Upper lobe of left lung (tissue), 4 donors: ENCODE results near the gene BCAT1.

ENCODE experiments used
- CTCF ChIP-seq, 6 experiments: fragments of 450-650 bp in 4 of 6; fragments of 200-600 bp in 2 of 6; sonication (generic) in 2 of 6; IDR thresholded peaks; one replicate each; pipeline ENCODE4 v1.5.1; 2016 to 2019; ENCODE audit warnings: antibody characterized with exemption in 6 of 6
- EP300 ChIP-seq, 4 donors: sonication (generic); formaldehyde crosslinking; IDR thresholded peaks; one replicate each; pipeline ENCODE4 v1.5.1; 2017; ENCODE audit warnings: antibody characterized with exemption in 4 of 4, control low read depth in 2 of 4
- POLR2A ChIP-seq, 4 donors: fragments of 450-650 bp; IDR thresholded peaks; one replicate each; pipeline ENCODE4 v1.5.1; 2016 to 2017; ENCODE audit warnings: antibody characterized with exemption in 4 of 4, mild to moderate bottlenecking in 2 of 4
- POLR2AphosphoS5 ChIP-seq, 2 donors: sonication (generic); formaldehyde crosslinking; IDR thresholded peaks; one replicate each; pipeline ENCODE4 v1.5.1; 2017; ENCODE audit warnings: antibody characterized with exemption in 2 of 2

GRCh38 chr12:24833513-24833912 is 115.4 kb downstream of the BCAT1 start:
- no peak for TF ChIP-seq EP300 (IDR thresholded peaks at IDR 0.05)
- TF ChIP-seq CTCF (IDR thresholded peaks at IDR 0.05) = no peak
- no peak for TF ChIP-seq POLR2AphosphoS5 (IDR thresholded peaks at IDR 0.05)
- TF ChIP-seq POLR2A (IDR thresholded peaks at IDR 0.05) = no peak
